GM18519 (cell line): Measurements from ENCODE around the gene PMM1.
A peak's percentile ranks its signal among the peaks of the same experiment; 100 is the strongest.
"Not testable (repeated sequence)": the region's sequence is repeated elsewhere in the genome, so short reads cannot be mapped to it uniquely, and the experiment has no call there.

Experiments used
- ATAC-seq: cut with Tn5 transposase; IDR thresholded peaks from one replicate; pipeline ENCODE4 v1.9.1; 2021; ENCODE audit warnings: mild to moderate bottlenecking, moderate library complexity; ENCODE audit not compliant: unreplicated experiment, low FRiP score

The PMM1 gene

DNA sequence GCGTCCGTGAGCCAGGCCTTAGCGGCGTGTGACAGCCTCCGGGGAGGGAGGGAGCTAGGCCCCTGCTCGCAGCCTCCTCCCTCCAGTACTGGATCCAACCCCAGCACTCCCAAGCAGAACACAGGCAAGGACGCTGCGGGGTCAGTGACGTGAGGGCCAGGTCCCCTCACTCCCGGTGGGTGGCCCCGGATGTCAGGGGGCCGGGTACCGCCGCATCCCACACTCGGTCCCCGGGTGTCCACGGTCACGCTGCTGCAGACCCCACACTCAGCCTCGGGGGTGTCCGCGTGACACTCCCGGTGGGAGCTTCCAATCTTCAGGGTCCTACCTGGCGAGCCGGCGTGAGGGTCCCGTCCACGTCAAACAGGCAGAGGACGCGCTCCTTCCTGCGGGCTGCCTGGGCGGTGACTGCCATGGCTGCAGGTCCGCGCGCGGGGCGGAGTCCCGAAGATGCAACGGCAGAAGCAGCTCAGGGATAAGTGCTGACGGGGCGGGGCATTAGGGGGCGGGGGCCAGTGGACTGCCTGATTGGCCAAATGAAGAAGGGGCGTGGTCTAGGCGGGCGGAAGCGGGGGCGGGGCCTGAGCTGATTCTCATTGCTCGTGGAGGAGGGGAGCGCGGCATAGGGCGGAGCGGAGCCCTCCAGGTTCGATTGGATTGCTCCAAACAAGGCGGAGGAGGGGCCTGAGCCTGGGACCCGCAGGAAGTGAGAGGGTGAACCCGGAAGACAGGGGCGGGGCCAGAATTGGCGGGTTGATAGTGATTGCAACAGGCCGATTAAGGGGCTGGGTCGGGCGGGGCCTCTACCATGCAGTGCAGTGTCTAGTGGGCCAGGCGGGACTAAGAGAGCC is at the start of gene PMM1:
PMM1 (minus strand) TSS at position 450 of the 851 bp plus-strand sequence; CDS start at position 415, 35 bp downstream.
- ATAC-seq = peak; percentile 75

DNA sequence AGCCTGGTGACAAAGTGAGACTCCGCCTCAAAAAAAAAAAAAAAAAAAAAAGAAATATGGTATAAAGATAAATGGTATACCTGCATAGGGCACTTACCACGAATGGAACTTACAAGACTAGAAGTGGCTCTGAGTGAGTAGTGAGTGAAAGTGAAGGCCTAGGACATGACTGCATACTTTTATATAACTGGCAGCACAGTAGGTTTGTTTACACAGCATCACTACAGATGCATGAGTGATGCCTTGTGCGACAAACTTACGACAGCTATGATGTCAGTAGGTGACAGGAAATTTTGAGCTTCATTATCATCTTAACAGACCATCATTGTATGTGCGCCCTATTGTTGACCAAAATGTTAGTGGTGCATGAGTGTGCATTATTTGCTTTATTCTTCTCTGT is 49.1 kb upstream of the PMM1 start:
- no peak for ATAC-seq

DNA sequence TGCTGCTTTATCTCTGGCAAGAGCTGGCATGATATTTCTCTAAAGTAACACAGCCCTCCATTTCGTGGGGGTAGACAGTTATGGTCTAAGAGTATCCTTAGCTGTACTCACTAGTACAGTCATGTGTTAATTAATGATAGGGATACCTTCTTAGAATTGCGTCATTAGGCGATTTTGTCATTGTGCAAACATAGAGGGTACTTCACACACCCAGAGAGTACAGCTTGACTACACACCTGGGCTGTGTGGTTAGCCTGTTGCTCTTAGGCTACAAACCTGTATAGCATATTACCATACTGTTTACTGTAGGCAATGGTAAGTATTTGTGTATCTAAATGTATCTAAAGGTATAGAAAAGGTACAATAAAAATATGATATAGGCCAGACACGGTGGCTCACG is 48.5 kb upstream of the PMM1 start:
- ATAC-seq = no peak

DNA sequence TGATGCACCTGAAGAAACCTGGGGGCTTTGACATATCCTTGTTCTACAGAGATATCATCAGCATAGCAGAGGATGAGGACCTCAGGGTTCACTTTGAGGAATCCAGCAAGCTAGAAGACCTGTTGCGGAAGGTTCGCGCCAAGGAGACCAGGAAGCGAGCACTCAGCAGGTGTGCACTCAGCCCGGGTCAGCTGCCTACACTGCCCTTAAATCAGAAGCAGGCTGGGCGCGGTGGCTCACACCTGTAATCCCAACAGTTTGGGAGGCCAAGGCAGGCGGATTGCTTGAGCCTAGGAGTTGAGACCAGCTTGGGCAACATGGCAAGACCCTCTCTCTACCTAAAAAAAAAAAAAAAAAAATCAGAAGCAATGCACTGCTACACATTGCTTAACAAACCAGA is 48.0 kb upstream of the PMM1 start:
- ATAC-seq = not testable (repeated sequence)

- no peak for ATAC-seq
These were observed 46.8 kb upstream of the PMM1 start for GRCh38 chr22:41636467-41636866.

GRCh38 chr22:41634610-41635009 is 45.0 kb upstream of the PMM1 start:
- ATAC-seq = not testable (repeated sequence)

GRCh38 chr22:41631615-41632014 is 42.0 kb upstream of the PMM1 start:
- not testable (repeated sequence) for ATAC-seq

GRCh38 chr22:41631115-41631514 is 41.5 kb upstream of the PMM1 start:
- not testable (repeated sequence) for ATAC-seq

DNA sequence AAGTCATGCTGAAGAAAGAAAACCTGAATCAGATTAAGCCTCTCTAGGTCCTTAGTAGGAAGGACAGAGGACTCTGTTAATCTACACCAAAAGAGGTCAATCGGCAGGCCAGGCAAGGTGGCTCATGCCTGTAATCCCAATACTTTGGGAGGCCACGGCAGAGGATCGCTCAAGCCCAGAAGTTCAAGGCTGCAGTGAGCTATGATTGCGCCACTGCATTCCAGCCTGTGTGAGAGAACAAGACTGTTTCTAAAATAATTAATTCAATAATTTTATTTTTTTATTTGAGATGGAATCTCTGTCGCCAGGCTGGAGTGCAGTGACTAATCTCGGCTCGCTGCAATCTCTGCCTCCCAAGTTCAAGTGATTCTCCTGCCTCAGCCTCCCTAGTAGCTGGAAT is 35.9 kb upstream of the PMM1 start:
- no peak for ATAC-seq

GRCh38 chr22:41621911-41622179 is 32.2 kb upstream of the PMM1 start:
- ATAC-seq = no peak

GRCh38 chr22:41621099-41621910 is 31.7 kb upstream of the PMM1 start, which contains the start of gene XRCC6:
XRCC6 (plus strand) TSS chr22:41621295; CDS start chr22:41622005, 710 bp downstream.
- peak; percentile 69 for ATAC-seq

- peak; percentile 7 for ATAC-seq
These were observed 31.0 kb upstream of the PMM1 start, which contains the start of gene DESI1 for GRCh38 chr22:41620589-41621098. DESI1 (minus strand) TSS chr22:41621043; CDS start chr22:41620839, 204 bp downstream.

- ATAC-seq = no peak
These were observed 30.4 kb upstream of the PMM1 start for GRCh38 chr22:41619979-41620588.

GRCh38 chr22:41613456-41613855 is 23.8 kb upstream of the PMM1 start:
- ATAC-seq = no peak

DNA sequence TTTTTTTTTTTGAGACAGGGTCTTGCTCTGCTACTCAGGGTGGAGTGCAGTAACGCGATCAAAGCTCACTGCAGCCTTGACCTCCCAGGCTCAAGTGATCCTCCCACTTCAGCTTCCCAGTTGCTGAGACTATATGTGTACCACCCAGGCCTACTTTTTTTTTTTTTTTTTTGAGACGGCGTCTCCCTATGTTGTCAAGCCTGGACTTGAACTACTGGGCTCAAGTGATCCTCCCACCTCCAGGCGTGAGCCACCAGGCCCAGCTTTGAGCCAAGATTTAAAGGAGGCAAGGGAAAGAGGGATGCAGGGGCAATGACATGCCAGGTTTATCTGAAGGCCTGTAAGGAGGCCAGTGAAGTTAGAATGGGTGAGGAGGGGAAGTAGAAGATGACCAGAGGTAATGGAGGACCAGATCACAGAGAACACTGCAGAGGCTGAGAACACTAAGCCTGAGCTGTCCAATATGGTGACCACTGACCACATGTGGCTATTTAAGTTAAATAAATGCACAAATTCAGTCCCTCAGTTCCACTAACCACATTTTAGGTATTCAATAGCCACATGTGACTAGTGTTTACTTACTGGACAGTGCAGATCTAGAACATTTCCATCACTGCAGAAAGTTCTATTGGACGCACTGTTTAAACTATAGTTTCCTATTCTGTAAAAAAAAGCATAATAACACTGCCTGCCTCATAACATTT is 23.1 kb upstream of the PMM1 start:
- ATAC-seq = no peak

DNA sequence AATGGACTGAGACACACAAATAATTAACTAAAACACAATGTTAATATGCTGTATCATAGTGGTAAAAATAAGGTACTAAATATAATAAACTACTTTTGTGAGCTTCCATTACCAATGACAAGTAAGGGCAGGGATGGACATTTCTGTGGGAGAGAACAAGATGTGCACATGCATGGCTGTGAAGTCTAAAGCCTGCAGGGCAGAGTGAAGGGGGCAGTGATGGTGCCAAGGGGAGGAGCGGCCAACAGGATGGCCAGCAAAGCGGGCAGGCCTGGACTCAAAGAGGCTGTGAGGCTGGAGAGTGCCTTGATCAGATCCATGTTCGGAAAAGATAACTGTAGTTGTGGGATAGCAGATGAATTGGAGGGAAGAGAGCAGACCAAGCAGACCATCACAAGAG is 18.7 kb upstream of the PMM1 start:
- ATAC-seq = no peak

DNA sequence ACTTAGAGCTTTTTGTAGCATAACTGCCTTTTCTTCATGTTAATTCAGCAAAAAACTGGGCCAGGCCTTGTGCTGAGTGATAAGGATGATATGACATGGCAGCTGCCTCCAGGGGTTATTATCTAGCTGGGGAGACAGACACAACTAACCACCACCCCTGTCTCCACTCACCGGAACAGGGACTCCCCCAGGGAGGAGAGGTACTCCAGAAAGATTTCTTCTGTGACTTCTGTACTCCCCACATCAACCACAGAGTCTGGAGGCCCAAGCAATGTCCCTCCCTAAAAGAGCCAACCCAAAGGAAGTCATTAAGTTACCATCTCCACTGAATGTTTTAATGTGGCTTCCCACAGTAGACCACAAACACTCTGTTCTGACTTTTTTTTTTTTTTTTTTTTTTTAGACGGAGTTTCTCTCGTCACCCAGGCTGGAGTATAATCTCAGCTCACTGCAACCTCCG is 14.3 kb upstream of the PMM1 start:
- no peak for ATAC-seq

GRCh38 chr22:41600976-41601375 is 11.3 kb upstream of the PMM1 start:
- ATAC-seq = no peak

GRCh38 chr22:41598891-41599635 is 9.4 kb upstream of the PMM1 start:
- no peak for ATAC-seq
